ENCODE results near the gene SAMD9.

GRCh38 chr7:93053209-93053948 is 64.4 kb downstream of the SAMD9 start:
- TF ChIP-seq POLR2A (IDR thresholded peaks at IDR 0.05; ENCODE audit: low read depth) (no peak), CTCF (IDR thresholded peaks at IDR 0.05) (no peak)
